Keratinocyte (primary cell): Measurements from ENCODE around the gene TMCO4. TPM values are rescaled to one million over a fixed set of nuclear protein-coding genes. Genes with fewer than 3 reads are reported as not detected.

Experiments used
- DNase-seq: peaks from one replicate; pipeline ENCODE4 v3.0.0-alpha.2; 2011; ENCODE audit warnings: low read depth, missing footprints, low spot score
- FAIRE-seq: peaks from 2 replicates; lab custom pipeline; 2011; peaks lifted over from hg19 to GRCh38; lab: Jason Lieb, UNC
- H2AFZ ChIP-seq: 2 replicates; pipeline ENCODE4 v1.6.0; 2012; ENCODE audit warnings: low read length, control low read depth, inconsistent platforms; ENCODE audit not compliant: control insufficient read depth
- H3K27ac ChIP-seq: 2 replicates; pipeline ENCODE4 v1.5.1; 2011; ENCODE audit warnings: low read length; ENCODE audit not compliant: control insufficient read depth, insufficient read depth
- H3K27me3 ChIP-seq: 3 replicates; pipeline ENCODE4 v1.6.0; 2011; ENCODE audit warnings: low read length; ENCODE audit not compliant: control insufficient read depth, insufficient read depth; ENCODE audit errors: extremely low read depth
- H3K36me3 ChIP-seq, 2 experiments: 2 replicates in 1 of 2; 3 replicates in 1 of 2; pipeline ENCODE4 v1.5.1; 2011; ENCODE audit warnings: low read length in 2 of 2, mild to moderate bottlenecking in 1 of 2; ENCODE audit not compliant: control insufficient read depth in 2 of 2, insufficient read depth in 2 of 2; ENCODE audit errors: extremely low read depth in 1 of 2
- H3K4me1 ChIP-seq: 3 replicates; pipeline ENCODE4 v1.5.1; 2011; ENCODE audit warnings: low read length; ENCODE audit not compliant: control insufficient read depth, insufficient read depth; ENCODE audit errors: extremely low read depth
- H3K4me2 ChIP-seq: 3 replicates; pipeline ENCODE4 v1.6.0; 2011; ENCODE audit warnings: low read depth, low read length; ENCODE audit not compliant: control insufficient read depth, insufficient read depth; ENCODE audit errors: extremely low read depth
- H3K4me3 ChIP-seq, 3 experiments: fragments of 200-600 bp in 1 of 3; sonication (generic) in 1 of 3; 2 replicates in 2 of 3; 3 replicates in 1 of 3; pipeline ENCODE4 v1.5.1; 2011 to 2016; ENCODE audit warnings: low read length in 3 of 3, mild to moderate bottlenecking in 3 of 3, control low read depth in 2 of 3, inconsistent platforms in 1 of 3, low read depth in 1 of 3, mixed read lengths in 1 of 3, mixed run types in 1 of 3, moderate library complexity in 1 of 3; ENCODE audit not compliant: control insufficient read depth in 2 of 3, insufficient read depth in 2 of 3; ENCODE audit errors: extremely low read depth in 1 of 3
- H3K79me2 ChIP-seq: 2 replicates; pipeline ENCODE4 v1.6.0; 2012; ENCODE audit warnings: low read length; ENCODE audit not compliant: control insufficient read depth, insufficient read depth
- H3K9ac ChIP-seq: 3 replicates; pipeline ENCODE4 v1.6.0; 2011; ENCODE audit warnings: low read length; ENCODE audit not compliant: control insufficient read depth, insufficient read depth; ENCODE audit errors: extremely low read depth
- H3K9me1 ChIP-seq: 3 replicates; pipeline ENCODE4 v1.6.0; 2011; ENCODE audit warnings: low read length; ENCODE audit not compliant: control insufficient read depth, insufficient read depth; ENCODE audit errors: extremely low read depth
- H3K9me3 ChIP-seq: 2 replicates; pipeline ENCODE4 v1.5.1; 2012; ENCODE audit warnings: low read depth, low read length; ENCODE audit not compliant: control insufficient read depth
- H4K20me1 ChIP-seq: 3 replicates; pipeline ENCODE4 v1.6.0; 2011; ENCODE audit warnings: low read length; ENCODE audit not compliant: control insufficient read depth, insufficient read depth; ENCODE audit errors: extremely low read depth
- EZH2 ChIP-seq: IDR thresholded peaks from one replicate; pipeline ENCODE4 v1.6.1; 2012; ENCODE audit warnings: inconsistent platforms, mild to moderate bottlenecking, low read length, moderate library complexity
- dilution Hi-C: fragments of 300-500 bp; cut with MboI; formaldehyde crosslinking; loops from one replicate; pipeline ENCODE4 v1.7.0; 2020; ENCODE audit warnings: low sequenced_read_pairs; ENCODE audit not compliant: extremely low pct_ligation_motif_present
- polyA plus RNA-seq, 5 experiments: library from polyadenylated mRNA; depleted of rRNA in 3 of 5; stranded (reverse) in 3 of 5; stranded (forward) in 1 of 5; unstranded in 1 of 5; fragments of >200 nt; gene quantifications; 1 replicate in 1 of 5; 2 replicates in 3 of 5; 3 replicates in 1 of 5; pipeline versions ENCODE4 v1.2.1 to v1.2.3, GENCODE V29; 2011 to 2012; ENCODE audit warnings: missing spikeins in 2 of 5, low read depth in 1 of 5, low replicate concordance in 1 of 5
- TF ChIP-seq, protein P1 (sequence below), 3 experiments: IDR thresholded peaks in 1 of 3; conservative IDR thresholded peaks in 1 of 3; optimal IDR thresholded peaks in 1 of 3; 2 replicates in 2 of 3; 3 replicates in 1 of 3; pipeline versions ENCODE3 to v1.5.1; 2011; ENCODE audit warnings: low read length in 3 of 3, mild to moderate bottlenecking in 3 of 3, moderate library complexity in 2 of 3, control low read depth in 1 of 3, inconsistent platforms in 1 of 3; ENCODE audit not compliant: insufficient read depth in 2 of 3; ENCODE audit errors: extremely low read depth in 1 of 3

TMCO4 gene
- polyA plus RNA-seq, 1 donor (not counting 4 experiments of a cell fraction or from before 2014, with no cell fraction given), result 1.2 TPM

DNA sequence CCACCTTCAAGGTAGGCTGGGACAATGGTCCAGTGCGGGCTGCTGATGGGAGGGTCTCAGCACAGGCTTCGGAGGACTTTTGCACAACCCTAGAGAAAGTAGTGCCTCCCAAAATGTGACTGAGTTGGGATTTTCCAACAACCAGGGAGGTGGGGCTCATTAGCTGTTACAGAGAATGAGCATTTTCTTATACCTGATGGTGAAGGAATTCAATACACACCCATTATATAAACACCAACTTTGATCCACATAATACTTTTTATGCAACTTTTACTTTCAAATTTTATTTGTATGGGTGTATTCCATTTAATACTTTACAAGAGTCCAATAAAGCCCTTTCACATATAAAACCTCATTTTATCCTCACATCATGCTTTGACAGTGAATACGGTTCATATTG is 46.6 kb upstream of the TMCO4 start:
- no peak overlapping the region for H3K4me3 ChIP-seq
- DNase-seq (no peak), FAIRE-seq (no peak)
- no peaks in the 10 kb centered on the region for H4K20me1 ChIP-seq
- H3K4me2 ChIP-seq, result no peak overlapping the region
- H2AFZ ChIP-seq, result no peak overlapping the region
- H3K9ac ChIP-seq, result no peak overlapping the region
- no peaks in the 10 kb centered on the region for H3K9me1 ChIP-seq
- no peak overlapping the region for H3K27ac ChIP-seq
- no peaks in the 10 kb centered on the region for H3K9me3 ChIP-seq
- no peaks in the 10 kb centered on the region for H3K4me1 ChIP-seq
- dilution Hi-C loops, result no loop called here
- no peak for TF ChIP-seq EZH2
- TF ChIP-seq, protein P1, sequence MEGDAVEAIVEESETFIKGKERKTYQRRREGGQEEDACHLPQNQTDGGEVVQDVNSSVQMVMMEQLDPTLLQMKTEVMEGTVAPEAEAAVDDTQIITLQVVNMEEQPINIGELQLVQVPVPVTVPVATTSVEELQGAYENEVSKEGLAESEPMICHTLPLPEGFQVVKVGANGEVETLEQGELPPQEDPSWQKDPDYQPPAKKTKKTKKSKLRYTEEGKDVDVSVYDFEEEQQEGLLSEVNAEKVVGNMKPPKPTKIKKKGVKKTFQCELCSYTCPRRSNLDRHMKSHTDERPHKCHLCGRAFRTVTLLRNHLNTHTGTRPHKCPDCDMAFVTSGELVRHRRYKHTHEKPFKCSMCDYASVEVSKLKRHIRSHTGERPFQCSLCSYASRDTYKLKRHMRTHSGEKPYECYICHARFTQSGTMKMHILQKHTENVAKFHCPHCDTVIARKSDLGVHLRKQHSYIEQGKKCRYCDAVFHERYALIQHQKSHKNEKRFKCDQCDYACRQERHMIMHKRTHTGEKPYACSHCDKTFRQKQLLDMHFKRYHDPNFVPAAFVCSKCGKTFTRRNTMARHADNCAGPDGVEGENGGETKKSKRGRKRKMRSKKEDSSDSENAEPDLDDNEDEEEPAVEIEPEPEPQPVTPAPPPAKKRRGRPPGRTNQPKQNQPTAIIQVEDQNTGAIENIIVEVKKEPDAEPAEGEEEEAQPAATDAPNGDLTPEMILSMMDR (optimal IDR thresholded peaks at IDR 0.05 in 1 of 3, IDR thresholded peaks at IDR 0.05 in 1 of 3, conservative IDR thresholded peaks at IDR 0.05 in 1 of 3; ENCODE audit: extremely low read depth in 1 of 3, insufficient read depth in 2 of 3, low read length in 3 of 3), result no peak
- H3K79me2 ChIP-seq, result no peaks in the 10 kb centered on the region
- peaks cover 3% of the 10 kb centered on the region for H3K27me3 ChIP-seq
- no peaks in the 10 kb centered on the region for H3K36me3 ChIP-seq

DNA sequence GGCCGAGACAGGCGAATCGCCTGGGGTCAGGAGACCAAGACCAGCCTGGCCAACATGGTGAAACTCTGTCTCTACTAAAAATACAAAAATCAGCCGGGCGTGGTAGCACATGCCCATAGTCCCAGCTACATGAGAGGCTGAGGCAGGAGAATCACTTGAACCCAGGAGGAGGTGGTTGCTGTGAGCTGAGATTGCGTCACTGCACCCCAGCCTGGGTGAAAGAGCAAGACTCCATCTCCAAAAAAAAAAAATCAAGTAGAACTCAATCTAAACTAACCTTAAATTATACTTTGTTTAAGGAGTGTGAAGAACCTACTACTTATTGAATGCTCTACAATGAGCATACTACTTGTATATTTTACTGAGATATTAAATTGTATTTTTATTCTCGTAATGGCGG is 45.8 kb upstream of the TMCO4 start:
- H3K27me3 ChIP-seq, result peaks cover 3% of the 10 kb centered on the region
- dilution Hi-C loops, result no loop called here
- H3K27ac ChIP-seq, result no peak overlapping the region
- no peak overlapping the region for H3K9ac ChIP-seq
- FAIRE-seq (no peak), DNase-seq (no peak)
- H3K4me3 ChIP-seq, result no peak overlapping the region
- H3K4me1 ChIP-seq, result no peaks in the 10 kb centered on the region
- H3K36me3 ChIP-seq, result no peaks in the 10 kb centered on the region
- H2AFZ ChIP-seq, result no peak overlapping the region
- TF ChIP-seq EZH2, result no peak
- TF ChIP-seq, protein P1 (optimal IDR thresholded peaks at IDR 0.05 in 1 of 3, IDR thresholded peaks at IDR 0.05 in 1 of 3, conservative IDR thresholded peaks at IDR 0.05 in 1 of 3; ENCODE audit: extremely low read depth in 1 of 3, insufficient read depth in 2 of 3, low read length in 3 of 3), result no peak
- no peak overlapping the region for H3K4me2 ChIP-seq
- H3K9me1 ChIP-seq, result no peaks in the 10 kb centered on the region
- H4K20me1 ChIP-seq, result no peaks in the 10 kb centered on the region
- no peaks in the 10 kb centered on the region for H3K9me3 ChIP-seq
- H3K79me2 ChIP-seq, result no peaks in the 10 kb centered on the region
